ENCODE data around the gene HSPB9. TPM values are rescaled to one million over a fixed set of nuclear protein-coding genes. Genes with fewer than 3 reads are reported as not detected.
A peak's percentile ranks its signal among the peaks of the same experiment; 100 is the strongest.

Gene HSPB9
- total and polyA plus RNA-seq, 10 of the 15 experiments (the other 5 are each of a cell fraction or from before 2014, with no cell fraction given), result 0.04 to 0.40 (median 0.11) TPM; not detected in 7

GRCh38 chr17:42112552-42113176 lies 9.9 kb upstream of the HSPB9 start, which contains the start of gene DHX58 (continued):
- TF ChIP-seq USF2 (IDR thresholded peaks at IDR 0.05; ENCODE audit: borderline replicate concordance, low read depth, low read length) (peak; percentile 79), MEF2A (IDR thresholded peaks at IDR 0.05; ENCODE audit: insufficient read depth, low read depth, low read length) (no peak), E2F8 (IDR thresholded peaks at IDR 0.05; ENCODE audit: low read depth, partially characterized antibody) (no peak), EGR1 (IDR thresholded peaks at IDR 0.05; ENCODE audit: borderline replicate concordance in 1 of 2, low read depth in 2 of 2, low read length in 2 of 2) (no peak), EED (IDR thresholded peaks at IDR 0.05; ENCODE audit: low read depth) (no peak), USF1 (IDR thresholded peaks at IDR 0.05; ENCODE audit: borderline replicate concordance, extremely low read length, insufficient read depth, low read depth, low read length) (peak; percentile 81), BCL3 (IDR thresholded peaks at IDR 0.05; ENCODE audit: borderline replicate concordance, insufficient read depth, low read depth, low read length, poor library complexity, severe bottlenecking) (no peak), ELK1 (IDR thresholded peaks at IDR 0.05; ENCODE audit: low read depth, low read length) (no peak), ZNF622 (IDR thresholded peaks at IDR 0.05) (no peak), RAD21 (IDR thresholded peaks at IDR 0.05; ENCODE audit: insufficient read depth, low read depth, low read length) (no peak), CHD2 (IDR thresholded peaks at IDR 0.05; ENCODE audit: borderline replicate concordance, low read depth, low read length) (peak; percentile 39; the same call in 1 of the 2 replicates), JUNB (IDR thresholded peaks at IDR 0.05) (no peak), CEBPZ (IDR thresholded peaks at IDR 0.05; ENCODE audit: low read depth, low read length) (no peak), ATF7 (IDR thresholded peaks at IDR 0.05; ENCODE audit: low read depth) (no peak), RELA (IDR thresholded peaks at IDR 0.05; ENCODE audit: borderline replicate concordance, partially characterized antibody) (peak; percentile 5), FOXK2 (IDR thresholded peaks at IDR 0.05) (no peak), E2F4 (IDR thresholded peaks at IDR 0.05; ENCODE audit: low read depth, low read length) (no peak)
